Middle frontal gyrus (tissue), 1 donor: ENCODE results near the gene GPC6.

ENCODE experiments used
- DNase-seq: peaks from one replicate; pipeline ENCODE4 v3.0.0-alpha.2; 2015; ENCODE audit warnings: low spot score; ENCODE audit errors: extremely low spot score

GPC6 gene

DNA sequence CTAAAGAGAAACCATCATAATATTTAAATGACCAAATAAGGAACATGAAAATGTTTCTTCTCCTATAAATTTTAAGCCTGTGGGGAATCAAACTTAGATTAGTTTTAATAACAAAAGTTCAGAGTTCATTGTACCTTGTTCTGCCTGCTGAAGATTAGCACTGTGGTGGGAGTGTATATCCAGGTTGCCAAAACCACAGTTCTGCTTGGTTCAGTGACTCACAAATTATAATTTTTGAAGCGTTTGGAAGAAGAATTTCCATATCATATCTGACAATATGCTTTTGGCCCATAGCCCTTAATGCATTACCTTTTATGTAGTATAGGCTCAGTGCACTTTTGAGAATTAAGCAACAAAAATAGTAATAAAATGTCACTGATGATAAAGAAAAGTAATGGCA is 545.2 kb downstream of the GPC6 start:
- DNase-seq: no peak

DNA sequence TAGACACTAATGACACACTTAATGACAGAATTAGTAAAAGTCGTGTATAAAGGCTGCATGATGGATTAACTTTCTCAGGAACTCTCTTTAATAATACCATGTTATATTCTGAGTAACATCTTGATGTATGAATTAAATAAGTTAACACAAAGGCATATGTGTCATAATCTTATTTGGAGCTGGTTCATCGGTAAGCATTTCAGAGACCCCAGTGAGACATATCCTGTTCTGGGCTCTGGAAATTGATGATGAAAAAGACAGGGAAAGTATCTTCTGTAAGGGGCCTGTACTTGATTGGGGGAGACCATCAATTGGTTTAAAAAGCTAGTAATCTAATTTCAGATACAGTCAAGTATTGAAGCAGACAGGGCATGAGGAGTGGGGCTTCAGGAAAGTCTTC is 547.9 kb downstream of the GPC6 start:
- no peak for DNase-seq

DNA sequence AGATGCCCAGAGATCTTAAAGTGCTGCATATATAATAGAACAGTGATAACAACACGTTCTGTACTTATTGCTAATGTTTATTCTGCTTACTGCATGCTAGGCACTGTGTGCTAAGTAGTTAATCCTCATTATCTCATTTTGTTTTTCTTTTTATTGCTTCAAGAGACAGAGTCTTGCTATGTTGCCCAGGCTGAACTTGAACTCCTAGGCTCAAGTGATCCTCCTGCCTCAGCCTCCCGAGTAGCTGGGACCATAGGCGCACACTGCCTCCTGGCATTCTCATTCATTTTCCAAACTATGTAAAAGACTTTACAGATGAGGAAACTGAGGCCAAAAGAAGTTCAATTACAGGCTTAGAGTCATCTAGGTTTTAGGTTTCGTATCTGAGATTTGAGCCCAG is 548.4 kb downstream of the GPC6 start:
- DNase-seq: no peak

DNA sequence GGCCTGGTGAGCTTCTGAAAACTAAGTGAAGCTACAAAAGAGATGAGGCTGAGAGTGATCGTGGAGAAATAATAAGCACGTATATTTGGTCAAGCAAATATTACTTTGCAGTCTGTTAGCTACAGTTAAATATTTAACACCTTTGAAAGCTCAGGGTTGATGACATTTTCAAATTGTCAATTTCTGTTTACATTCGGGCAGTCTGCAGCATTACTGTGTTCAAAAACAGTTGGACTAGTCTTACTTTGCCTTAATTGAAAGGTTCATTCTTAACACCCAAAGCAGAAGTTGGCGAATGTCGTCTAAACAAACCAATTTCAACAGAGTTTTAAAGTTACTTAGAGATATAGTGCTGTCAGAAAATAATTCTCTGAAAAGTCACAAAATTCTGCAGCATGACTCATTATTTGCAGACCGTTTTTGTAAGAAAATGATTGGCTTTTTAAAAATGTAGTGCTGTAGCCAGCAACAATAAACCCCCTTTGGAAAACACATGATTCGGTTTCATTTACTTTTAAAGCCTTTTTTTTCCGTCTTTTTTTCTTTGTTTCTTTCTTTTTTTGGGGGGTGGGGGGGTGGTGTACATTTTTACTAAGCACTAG is 549.0 kb downstream of the GPC6 start:
- no peak for DNase-seq

DNA sequence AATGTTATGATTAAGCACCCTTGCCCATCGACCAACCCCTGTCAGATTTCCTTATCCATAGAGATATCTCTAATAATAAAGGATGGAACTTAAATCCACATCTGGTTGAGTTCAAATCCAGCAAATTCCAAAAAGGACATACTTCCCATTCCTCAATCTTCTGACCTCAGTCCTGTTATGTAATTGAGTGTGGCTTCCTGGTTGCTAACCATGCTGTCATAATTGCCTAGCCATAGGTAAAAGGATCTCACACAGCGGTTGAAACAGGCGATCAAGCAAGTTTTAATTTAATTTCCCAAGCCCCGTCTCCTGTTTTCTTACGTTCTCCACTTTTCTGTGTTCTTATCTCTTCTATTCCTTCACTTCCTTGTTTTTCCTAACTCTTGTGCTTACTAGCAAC is 550.3 kb downstream of the GPC6 start:
- DNase-seq: no peak

DNA sequence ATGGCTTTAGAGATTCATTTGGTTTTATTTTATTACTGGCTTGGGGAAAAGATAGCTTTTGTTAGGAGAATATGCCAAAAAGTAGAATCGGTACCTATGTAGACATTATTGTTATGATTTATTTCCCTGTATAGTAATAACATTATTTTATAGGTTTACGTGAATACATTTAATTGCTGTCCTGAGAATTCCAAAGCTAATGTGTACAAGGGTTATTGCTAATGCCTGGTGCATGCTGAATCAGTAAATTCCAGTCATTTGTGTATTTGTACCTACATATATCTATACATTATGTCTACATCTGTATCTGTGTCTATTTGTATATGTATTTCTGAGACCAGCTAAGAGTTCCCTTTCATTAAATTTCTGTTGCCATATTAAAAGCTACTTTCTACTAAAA is 550.9 kb downstream of the GPC6 start:
- no peak for DNase-seq

DNA sequence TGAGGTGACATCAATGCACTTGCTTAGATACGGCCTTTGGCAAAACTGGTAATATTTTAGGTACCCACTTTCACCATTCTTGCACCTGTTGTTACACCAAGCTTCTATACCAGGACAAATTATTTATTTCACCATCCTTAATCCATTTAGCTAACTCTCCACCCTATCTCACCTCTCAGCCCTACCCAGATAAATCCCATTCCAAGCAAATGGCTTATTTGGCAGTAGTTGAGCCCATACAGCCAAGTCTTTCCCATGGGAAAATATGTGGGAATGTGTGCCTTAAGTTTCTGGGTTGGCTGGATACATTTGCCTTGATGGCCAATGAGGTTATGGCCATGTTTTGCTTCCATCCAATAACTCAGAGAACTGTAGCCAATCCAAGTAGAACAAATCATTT is 551.9 kb downstream of the GPC6 start:
- no peak for DNase-seq

DNA sequence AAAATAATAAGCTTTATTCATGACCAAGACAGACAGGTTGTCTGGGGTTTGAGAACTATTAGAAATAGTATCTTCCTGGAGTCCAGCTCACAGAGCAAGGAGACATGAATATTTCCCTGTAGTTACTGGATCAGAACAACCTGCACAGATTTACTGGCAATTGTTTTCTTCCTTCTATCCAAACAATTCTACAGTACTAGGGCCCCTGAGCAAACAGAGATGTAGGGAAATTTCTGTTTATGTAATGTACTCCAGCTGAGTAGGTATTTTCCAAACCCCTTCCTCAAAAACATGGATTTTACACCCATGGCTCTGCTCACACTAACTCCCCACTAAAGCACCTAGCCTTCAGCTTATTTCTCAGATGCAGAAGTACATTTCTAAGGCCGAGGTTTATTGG is 557.6 kb downstream of the GPC6 start:
- no peak for DNase-seq

DNA sequence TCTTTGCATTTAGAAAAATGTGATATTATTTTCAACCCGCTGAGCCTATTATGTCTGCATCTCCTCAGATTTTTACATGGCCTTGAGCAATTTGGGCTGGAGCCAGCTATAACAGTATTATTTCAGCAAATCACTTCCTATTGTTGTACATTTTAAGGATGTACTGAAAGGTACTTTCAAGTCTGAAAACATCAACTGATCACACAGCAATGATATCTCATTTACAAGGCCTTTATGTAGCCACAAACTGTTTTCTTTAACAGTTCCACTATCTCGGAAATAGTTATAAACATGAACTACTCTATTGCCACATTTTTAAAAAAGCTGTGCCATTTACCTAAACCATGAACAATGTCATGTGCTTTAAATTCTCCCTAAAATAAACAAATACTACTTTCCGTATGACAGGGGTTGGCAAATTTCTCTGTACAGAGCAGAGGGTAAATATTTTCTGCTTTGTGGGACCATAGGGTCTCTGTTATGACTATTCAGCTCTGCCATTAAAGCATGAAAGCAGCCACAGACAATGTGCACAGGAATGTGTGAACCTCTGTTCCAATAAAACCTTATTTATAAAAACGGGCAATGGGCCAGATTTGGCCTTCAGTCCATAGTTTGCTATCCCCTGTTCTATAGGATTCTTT is 560.4 kb downstream of the GPC6 start:
- DNase-seq: no peak

DNA sequence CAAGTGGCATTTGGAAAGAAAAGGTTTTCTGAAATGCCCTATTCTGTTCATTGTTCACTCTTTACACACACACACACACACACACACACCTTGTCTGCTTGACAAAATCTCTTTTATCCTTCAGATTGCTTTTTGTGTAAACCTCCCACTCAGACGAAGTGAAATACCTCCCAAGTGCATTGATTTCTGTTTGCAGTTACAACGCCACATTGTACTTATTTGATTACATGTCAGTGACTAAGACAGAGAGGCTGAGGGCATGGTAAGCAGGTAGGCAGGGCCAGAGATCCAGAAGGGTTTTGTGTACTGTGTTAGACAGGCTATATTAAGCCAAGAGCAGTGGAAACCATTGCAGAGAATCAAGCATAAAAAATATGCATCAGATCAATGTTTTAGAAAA is 561.8 kb downstream of the GPC6 start:
- DNase-seq: no peak

DNA sequence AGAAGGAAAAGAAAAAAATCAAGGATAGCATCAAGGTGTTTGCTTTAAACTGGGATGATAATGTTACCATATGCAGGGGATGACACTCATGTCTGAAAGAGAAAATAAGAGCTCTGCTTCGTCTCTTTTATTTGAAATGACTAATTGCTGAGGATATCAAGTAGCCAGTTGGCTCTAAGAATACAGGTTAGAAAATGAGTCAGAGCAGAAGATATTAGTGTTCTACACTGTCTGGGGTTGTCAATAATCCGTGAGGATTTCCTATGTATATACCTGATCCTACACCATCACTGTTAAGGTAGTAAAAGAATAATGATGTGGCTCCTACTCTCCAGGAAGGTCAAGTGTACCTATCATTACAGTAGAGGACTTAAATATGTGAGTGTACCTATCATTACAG is 562.5 kb downstream of the GPC6 start:
- DNase-seq: no peak

DNA sequence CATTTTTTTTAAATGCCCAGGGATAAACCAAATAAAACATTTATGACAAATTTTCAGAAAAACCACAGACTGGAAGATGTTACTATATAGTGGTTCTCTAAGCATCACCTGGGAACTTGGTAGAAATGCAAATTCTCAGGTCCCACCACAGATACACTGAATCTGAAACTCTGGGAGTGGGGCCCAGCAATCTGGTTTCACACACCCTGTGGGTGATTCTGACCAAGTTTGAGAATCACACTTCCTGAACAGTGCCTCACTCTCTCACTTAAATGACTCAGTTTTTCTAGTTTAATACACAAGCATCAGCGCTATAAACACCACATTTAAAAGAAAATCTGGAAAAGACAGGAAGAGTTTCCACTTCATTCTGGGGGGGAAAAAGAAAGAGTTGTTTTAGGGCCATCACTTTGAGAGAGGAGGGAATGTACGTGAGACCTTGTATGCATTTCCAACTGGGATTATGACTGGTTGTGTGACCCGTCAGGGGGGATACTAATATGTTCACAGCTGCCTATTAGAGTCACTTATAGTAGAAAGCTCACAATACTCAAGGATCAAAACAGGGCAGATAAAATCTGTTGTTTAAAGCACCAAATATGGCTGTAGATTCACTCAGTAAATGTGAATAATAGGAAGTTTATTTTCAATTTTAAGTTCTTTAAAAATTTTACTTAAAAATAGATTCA is 567.7 kb downstream of the GPC6 start:
- no peak for DNase-seq

DNA sequence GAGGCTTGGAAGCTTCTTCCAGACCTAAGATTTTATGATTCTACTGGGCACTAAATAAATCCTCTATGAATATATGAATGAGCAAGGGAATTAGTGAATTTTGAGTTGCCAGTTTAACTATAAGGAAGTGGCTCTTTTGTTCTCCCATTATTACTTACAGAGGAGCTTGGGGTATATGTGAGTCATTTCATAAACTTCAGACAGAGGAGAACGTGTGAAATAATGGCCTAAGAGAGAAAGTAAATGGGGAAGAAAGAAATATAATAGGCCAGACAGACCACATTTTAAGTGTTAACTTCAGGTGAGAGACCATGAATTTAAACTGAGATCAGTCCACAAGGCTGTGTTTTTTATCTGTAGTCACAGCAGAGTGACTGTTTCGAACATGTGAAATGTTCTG is 570.9 kb downstream of the GPC6 start:
- DNase-seq: no peak

DNA sequence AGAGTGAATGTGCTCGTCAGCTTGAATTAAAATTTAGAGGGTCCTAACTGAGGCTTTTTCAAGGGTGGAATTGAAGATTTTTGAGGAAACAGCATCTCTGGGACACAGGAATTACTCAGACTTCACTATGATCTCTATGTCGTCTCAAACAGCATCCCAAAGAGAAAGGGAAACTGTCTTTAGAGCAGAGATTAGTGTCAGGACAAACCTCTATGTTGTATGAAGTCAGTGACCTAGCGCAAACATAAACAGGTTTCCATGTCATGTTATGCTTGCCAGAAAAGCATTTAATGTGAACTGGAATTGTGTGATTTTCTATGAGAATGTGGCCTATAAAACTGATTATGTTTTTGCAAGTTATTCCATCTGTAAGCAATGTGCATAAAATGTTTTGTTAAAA is 573.7 kb downstream of the GPC6 start:
- DNase-seq: no peak

DNA sequence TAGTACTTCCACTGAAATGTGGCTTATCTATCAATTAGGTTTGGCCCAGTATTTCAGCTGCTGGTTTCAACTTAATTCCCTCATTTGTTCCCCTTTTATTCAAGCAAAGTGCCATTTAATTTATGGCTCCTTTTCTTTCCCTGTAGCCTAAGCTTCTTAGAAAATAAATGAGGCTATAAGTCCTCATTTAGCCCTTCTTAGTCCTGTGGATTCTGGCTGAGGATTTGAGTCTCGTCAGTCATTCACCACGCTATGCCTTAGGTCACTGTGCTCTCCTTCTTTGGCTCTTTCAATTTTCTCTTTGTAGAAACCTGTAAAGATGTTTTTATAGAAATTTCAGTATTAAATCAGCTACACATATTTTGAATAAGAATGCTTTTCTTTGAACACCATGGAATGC is 579.1 kb downstream of the GPC6 start:
- DNase-seq: no peak

DNA sequence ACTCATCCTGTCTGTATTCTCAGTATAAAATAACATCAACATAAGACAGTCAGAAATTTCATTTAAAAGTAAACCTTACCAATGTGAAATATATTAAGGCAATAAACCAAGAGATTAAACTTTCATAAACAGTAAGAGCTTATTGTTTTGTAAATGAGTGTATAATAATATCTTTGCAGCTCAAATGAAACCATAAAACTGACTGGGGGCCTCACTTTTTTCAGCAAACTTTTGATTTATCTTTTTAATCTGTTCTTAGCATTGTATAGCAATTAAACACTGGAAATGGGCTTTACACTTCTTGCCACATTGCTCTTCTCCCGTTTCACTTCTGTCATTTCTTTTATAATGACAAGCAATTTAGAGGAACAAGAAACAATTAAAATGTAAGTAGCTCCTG is 580.3 kb downstream of the GPC6 start:
- DNase-seq: no peak

DNA sequence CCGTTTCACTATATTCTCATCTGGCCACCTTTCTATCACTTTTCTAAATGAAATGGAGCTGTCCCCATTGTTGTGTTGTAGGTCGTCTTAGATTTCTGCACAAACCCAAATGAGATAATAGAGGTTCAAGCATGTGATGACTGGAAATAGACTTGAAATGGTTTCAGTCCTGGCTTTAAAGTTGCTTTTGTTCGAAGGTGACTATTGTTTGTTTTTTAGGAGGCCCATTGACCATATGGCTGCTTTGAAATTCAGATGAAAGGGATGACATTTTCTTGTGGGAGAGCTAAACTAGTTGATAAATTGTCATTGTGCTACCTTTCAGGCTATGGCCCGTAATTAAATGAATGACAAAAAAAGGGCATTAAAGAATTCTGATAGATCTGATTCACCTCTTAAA is 583.7 kb downstream of the GPC6 start:
- DNase-seq: no peak

DNA sequence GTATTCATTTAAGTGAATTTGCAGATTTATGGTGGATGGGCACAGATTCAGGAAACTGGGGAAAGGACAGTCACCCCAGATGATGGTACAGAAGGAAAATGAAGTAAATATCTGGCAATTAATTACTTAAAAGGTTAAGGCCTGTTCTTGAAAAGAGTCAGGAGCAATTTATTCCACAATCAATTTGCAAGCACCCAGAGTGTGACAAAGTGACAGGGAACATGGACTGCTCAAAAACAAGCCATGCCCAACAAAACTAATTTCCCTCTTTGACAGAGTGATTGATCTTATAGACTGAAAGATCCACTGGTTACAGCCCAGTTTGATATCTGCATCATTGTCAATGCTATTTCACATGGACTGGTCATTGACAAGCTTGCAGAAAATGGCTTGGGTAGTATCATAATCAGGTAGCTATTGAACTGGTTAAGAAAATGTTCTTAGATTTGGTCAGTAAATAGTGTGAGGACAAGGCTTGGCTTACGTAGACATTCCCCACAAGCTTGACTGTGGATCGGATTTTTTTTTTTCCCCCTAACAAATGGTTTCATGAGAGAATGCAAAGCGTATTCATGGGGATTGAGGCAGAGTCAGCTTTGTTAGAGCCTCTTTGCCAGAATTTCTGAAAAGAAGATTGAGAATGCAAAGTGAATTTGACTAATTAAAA is 584.6 kb downstream of the GPC6 start:
- DNase-seq: no peak

DNA sequence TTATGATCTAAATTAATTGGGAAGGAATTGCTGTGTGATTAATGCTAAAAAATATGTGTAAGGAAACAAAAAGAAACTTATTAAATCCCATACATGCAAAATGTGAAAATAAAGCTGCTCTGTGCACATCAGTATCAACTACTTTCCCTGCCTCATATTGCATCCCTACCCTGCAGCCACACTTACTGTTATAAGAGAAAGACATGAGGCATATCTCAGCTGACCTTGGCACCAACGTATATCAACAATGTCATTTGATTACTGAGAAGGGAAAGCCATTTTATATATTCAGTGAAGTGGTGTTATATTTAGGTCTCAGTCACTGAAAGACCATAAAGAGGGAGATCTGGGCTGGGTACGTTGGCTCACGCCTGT is 585.1 kb downstream of the GPC6 start:
- no peak for DNase-seq

DNA sequence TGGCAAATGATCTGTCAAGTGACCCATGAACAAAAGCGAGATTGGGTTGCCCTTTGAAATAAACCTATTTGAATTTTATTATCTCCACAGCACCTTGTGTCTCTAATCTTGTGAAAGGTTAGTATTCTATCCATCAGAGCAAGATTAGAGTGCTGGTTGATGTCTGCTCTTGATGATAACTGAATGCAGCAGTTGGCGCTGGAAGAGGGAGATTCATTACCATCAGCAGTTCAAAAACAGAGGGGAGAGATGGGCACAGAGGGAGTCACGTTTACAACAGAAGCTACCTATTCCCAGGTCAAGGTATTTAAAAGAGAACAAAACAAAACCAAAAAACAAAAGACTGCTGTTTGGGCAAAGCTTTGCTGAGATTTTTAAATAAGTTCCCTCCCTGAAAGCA is 588.1 kb downstream of the GPC6 start:
- no peak for DNase-seq

DNA sequence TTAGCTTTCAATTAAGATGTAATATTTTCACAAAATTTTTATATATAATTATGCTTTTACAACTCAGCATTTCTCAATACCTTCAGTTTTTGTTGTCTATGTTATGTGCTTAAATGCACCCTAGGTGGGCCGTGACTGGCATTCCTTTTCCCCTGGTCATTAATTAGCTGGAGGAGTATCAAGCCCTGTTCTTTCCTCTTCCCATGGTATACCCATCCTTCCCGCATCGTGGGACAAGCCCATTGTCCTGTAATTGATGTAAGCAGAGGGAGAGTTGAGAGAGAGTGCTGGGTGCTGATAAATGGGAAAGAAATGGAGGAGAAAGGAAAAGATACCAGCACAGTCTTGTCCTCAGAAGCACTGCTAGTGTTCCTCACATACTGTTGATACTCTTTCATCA is 591.7 kb downstream of the GPC6 start:
- no peak for DNase-seq

DNA sequence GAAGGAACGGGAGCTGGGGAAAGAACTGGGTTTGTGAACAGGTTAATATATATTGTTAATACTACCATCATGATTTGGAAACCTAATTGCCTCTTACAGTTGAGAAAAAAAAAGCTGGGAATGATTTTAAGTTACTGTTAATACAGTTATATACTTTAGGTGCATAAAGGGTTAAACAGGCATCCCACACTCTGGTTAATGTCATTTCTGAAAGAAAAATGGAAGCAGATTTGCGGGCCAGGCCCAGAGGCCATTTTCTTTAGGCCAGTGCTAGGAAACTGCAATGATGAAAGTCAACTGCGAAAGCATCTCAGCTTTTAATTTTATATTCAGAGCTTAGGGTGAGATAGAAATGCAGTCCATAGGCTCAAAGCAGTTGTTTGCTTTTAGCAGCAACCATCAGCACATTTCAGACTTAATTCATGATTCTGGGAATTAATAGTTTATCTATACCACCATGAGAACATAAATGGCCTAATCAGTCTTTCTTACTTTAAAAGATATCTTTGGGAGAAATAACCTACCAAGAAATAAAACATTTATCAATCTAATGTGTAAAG is 592.8 kb downstream of the GPC6 start:
- DNase-seq: no peak
